Dendritic cell treated with granulocyte-macrophage colony-stimulating factor and Interleukin-4, amounts not matched to agents 40 ng/mL and 50 ng/mL, for 4 days (primary cell): ENCODE measurements around the gene ILDR2.

Source experiments
- H3K27ac Mint-ChIP-seq: one replicate; pipeline ENCODE4 v1.8.0; 2022; ENCODE audit warnings: mild to moderate bottlenecking, mixed read lengths
- H3K27me3 Mint-ChIP-seq: one replicate; pipeline ENCODE4 v1.8.0; 2022; ENCODE audit warnings: mild to moderate bottlenecking, mixed read lengths
- H3K36me3 Mint-ChIP-seq: one replicate; pipeline ENCODE4 v1.8.0; 2022; ENCODE audit warnings: low read depth, mixed read lengths
- H3K4me1 Mint-ChIP-seq: one replicate; pipeline ENCODE4 v1.8.0; 2022; ENCODE audit warnings: low read depth, mixed read lengths
- H3K4me3 Mint-ChIP-seq: one replicate; pipeline ENCODE4 v1.8.0; 2022; ENCODE audit warnings: mild to moderate bottlenecking, moderate library complexity, mixed read lengths
- H3K9me3 Mint-ChIP-seq: one replicate; pipeline ENCODE4 v1.8.0; 2022; ENCODE audit warnings: mixed read lengths
- intact Hi-C: fragments of 100-400 bp; cut with micrococcal nuclease; formaldehyde crosslinking; loops from one replicate; pipeline ENCODE4 v1.15.0; 2022

ILDR2 gene

DNA sequence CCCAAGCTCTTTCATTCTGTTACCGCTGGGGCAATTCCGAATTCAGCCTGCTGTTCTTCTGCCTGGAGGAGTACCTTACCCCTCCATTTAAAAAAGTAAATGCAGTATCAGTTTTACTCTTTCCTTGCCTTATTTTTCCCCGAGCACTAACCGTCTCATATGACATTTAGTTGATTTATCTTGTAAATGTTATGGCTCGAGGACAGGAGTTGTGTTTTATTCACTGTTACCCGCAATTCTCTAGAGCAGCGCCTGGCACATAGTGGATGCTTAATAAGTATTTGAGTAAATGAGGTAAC, 98.9 kb downstream of the ILDR2 start:
- Mint-ChIP-seq H3K27ac (peak overlapping the region; percentile 72), H3K27me3 (no peaks in the 10 kb centered on the region), H3K36me3 (no peaks in the 10 kb centered on the region), H3K9me3 (no peaks in the 10 kb centered on the region), H3K4me3 (peak overlapping the region; percentile 85), H3K4me1 (peaks cover 24% of the 10 kb centered on the region)
- intact Hi-C loops = no loop called here

DNA sequence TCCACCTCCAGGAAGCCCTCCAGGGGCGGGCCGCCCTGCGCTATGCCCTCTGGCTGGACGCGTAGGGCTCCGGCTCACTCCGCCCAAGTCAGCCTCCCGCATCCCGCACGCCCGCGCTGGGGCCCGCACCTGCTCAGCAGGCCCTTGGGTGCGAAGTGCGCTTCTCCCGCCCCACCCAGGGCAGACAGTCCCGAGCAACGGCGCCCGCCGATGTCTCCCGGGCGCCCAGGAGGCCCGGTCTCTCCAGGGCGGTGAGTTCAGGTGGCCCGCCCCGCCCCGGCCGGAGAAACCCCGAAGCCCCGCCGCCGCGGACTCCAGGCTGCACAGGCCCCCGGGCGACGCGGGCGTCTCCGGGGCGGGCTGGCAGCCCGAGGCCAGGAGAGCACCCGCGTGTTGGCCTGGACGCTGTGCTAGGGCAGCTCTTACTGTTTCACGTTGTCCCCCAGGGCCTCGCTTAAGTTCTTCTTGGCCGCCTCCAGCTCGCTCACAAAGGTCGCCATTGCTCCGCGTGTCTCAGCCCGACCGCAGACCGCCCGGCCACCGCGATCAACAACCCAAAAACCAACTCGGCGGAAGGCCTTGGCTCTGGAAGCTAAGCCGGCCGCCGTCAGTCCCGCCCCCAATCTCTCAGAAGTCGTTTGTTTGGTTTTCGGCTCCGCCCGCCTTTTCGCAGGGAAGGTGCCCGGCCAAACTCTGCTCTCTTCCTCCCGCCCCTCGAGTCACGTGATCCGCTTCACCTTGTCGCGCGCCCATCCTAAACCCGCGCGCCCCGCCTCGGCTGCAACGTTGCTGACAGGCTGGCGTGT, 99.4 kb downstream of the ILDR2 start, which contains the start of gene TADA1:
TADA1 (minus strand) TSS at position 531 of the 806 bp plus-strand sequence; CDS start at position 500, 31 bp downstream.
- intact Hi-C loops = no loop called here
- Mint-ChIP-seq H3K27ac (peak within 1 kb of the TSS; percentile 72), H3K4me3 (peak within 1 kb of the TSS; percentile 85)

DNA sequence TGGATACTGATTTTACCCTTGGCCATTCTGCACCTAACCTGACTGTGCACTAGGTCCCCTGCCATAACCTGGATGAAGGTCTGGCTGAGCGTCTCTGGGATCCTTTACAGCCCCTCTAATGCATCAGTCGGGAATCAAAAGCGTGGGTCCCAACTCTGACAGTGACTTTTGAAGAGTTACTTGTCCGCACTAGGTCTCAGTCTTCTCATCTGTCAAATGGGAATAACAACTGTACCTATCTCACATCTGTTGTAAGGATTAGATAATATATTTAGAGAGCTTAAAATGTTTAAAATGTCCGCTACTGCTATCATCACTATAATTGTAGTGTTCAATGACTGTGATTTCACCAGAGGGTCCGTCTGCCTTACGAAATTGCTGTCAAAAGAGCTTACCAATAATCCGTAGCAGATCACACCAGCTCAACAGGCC, 100.0 kb downstream of the ILDR2 start:
- peaks cover 24% of the 10 kb centered on the region for H3K4me1 Mint-ChIP-seq

More for the DNA sequence above, 99.4 kb downstream of the ILDR2 start, which contains the start of gene TADA1:
- Mint-ChIP-seq H3K4me1 (peaks cover 24% of the 10 kb centered on the region), H3K36me3 (no peaks in the 10 kb centered on the region), H3K27me3 (no peaks in the 10 kb centered on the region), H3K9me3 (no peaks in the 10 kb centered on the region)

DNA sequence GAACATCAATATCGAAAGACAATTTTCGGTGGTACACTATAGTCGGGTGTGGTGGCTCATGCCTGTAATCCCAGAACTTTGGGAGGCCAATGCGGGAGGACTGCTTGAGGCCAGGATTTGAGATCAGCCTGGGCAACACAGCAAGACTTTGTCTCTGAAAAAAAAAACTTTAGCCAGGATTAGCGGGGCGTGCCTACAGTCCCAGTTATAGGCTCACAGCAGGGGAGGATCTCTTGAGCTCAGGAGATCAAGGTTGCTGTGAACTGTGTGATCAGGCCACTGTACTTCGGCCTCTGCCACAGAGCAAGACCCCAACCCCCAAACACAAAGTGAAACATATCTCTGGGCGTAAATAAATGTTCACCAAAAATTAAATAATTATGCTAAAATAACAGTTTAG, 100.9 kb downstream of the ILDR2 start:
- Mint-ChIP-seq H3K36me3 (peaks cover under 1% of the 10 kb centered on the region), H3K27ac (no peak overlapping the region), H3K27me3 (no peaks in the 10 kb centered on the region), H3K4me3 (no peak overlapping the region), H3K9me3 (no peaks in the 10 kb centered on the region), H3K4me1 (peaks cover 24% of the 10 kb centered on the region)
- intact Hi-C loops = no loop called here

More for the DNA sequence above, 100.0 kb downstream of the ILDR2 start:
- Mint-ChIP-seq H3K4me3 (peak overlapping the region; percentile 85), H3K36me3 (no peaks in the 10 kb centered on the region), H3K27ac (peak overlapping the region; percentile 72), H3K27me3 (no peaks in the 10 kb centered on the region), H3K9me3 (no peaks in the 10 kb centered on the region)
- intact Hi-C loops = no loop called here

DNA sequence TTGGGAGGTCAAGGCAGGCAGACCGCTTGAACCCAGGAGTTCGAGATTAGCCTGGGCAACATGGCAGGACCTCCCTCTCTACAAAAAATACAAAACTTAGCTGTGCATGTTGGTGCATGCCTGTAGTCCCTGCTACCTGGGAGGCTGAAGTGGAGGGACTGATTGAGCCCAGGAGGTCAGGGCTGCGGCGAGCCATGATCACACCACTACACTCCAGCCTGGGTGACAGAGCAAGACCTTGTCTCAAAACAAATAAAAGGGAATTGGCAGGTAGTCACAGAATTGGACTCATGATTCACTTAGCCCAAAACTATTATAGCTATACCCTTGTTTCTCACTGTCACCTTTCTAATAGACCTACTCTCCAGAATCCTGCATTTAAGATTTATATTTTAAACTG, 104.8 kb downstream of the ILDR2 start:
- intact Hi-C loops = no loop called here
- Mint-ChIP-seq H3K9me3 (no peaks in the 10 kb centered on the region), H3K36me3 (peaks cover 31% of the 10 kb centered on the region), H3K27me3 (no peaks in the 10 kb centered on the region), H3K4me3 (no peak overlapping the region), H3K4me1 (peaks cover 21% of the 10 kb centered on the region), H3K27ac (peak overlapping the region; percentile 53)

DNA sequence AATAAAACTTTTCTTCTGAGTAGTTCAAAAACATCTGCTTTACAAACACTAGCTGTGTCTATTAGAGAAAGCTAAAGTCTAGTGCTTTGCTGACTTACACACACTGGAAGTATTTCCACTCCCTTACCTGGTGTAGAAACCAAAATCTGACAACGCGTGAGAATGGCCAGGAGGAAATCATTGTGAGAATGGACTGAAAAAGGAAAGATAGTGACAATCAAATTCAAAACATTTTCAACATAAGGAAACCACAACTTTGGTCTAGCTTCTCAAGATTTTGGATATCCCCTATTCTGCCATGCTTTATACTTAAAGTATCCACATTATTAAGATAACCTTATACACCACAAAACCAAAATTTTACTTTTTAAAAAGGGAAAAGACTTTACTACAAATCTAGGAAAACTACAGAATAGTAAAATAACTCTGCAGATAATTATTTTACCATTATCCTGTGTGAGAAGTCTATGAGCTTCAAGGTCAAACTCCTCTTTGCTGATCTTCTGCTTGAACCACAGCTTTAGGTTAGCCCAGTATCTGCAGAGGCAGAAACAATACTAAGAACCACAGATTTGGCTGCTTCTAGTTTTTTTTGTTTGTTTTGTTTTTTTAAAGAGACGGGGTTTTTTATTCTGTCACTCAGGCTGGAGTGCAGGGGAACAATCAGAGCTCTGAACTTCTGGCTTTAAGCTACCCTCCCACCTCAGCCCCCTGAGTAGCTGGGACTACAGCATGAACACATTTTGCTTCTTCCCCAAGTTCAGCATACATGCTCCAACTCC, 105.8 kb downstream of the ILDR2 start:
- H3K27ac Mint-ChIP-seq = no peak overlapping the region
- peaks cover 12% of the 10 kb centered on the region for H3K4me1 Mint-ChIP-seq
- no peaks in the 10 kb centered on the region for H3K9me3 Mint-ChIP-seq
- H3K36me3 Mint-ChIP-seq = peaks cover 41% of the 10 kb centered on the region
- intact Hi-C loops = no loop called here
- H3K27me3 Mint-ChIP-seq = no peaks in the 10 kb centered on the region
- H3K4me3 Mint-ChIP-seq = no peak overlapping the region

DNA sequence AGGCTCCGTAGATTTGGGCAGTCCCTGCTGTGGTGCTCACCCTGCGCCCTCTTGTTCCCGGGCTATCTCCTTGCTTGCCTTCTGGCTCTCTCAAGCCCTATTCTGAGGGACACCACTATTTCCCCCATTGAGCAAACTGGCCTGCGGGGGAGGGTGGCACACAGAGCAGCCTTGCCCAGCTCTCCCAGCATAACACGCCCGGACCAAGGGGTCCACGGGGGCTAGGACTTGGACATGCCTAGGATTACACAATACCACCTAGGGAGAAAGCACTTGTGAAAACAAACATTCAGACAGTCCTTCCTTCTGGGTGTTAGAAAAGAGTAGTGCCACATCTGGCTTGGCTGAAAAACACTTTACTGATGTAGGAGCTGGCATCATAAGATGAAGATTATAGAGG, 106.7 kb downstream of the ILDR2 start:
- Mint-ChIP-seq H3K27me3 (no peaks in the 10 kb centered on the region), H3K9me3 (no peaks in the 10 kb centered on the region), H3K4me1 (peaks cover 12% of the 10 kb centered on the region), H3K36me3 (peaks cover 50% of the 10 kb centered on the region), H3K27ac (no peak overlapping the region), H3K4me3 (no peak overlapping the region)
- intact Hi-C loops = no loop called here

DNA sequence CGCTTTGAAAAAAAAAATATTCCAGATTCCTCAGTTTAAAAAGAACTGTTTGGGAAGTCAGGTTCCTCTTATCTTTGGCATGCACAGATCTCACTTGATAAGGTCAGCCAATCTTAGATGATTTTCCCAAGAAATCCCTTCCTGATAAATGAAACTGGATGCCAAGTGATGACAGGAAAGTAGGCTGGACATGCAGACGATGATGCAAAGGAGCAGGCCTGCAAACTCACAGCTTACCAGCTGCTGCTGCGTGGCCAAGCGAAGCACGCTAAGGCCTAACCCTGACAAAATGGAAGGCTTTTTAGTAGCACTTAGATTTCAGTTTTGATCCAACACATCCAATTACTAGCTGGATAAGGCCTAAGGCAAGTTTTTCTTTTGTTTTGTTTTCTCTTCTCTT, 109.4 kb downstream of the ILDR2 start:
- Mint-ChIP-seq H3K9me3 (no peaks in the 10 kb centered on the region), H3K36me3 (peaks cover 73% of the 10 kb centered on the region), H3K4me1 (no peaks in the 10 kb centered on the region), H3K27ac (no peak overlapping the region), H3K27me3 (no peaks in the 10 kb centered on the region), H3K4me3 (no peak overlapping the region)
- intact Hi-C loops = no loop called here

DNA sequence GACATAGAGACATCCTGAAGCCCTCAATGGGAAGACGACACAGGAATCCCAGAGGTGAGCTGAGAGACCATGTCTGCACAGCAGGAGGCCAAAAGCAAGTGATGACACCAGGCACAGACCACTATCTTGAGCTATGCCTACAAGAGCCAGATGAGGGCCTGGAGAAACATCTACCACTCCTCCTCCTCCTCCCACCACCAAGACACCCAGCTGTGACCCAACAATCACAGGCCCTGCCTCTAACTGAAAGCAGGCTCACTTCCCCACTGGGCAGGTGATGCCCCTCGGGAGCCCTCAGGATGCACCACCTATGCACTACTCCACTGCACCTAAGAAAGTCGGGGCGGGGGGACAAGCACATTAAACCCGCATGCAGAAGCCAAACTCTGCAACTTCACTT, 115.7 kb downstream of the ILDR2 start:
- Mint-ChIP-seq H3K27ac (no peak overlapping the region), H3K4me1 (no peaks in the 10 kb centered on the region), H3K27me3 (no peaks in the 10 kb centered on the region), H3K36me3 (peaks cover 90% of the 10 kb centered on the region), H3K9me3 (no peaks in the 10 kb centered on the region), H3K4me3 (no peak overlapping the region)
- intact Hi-C loops = no loop called here

DNA sequence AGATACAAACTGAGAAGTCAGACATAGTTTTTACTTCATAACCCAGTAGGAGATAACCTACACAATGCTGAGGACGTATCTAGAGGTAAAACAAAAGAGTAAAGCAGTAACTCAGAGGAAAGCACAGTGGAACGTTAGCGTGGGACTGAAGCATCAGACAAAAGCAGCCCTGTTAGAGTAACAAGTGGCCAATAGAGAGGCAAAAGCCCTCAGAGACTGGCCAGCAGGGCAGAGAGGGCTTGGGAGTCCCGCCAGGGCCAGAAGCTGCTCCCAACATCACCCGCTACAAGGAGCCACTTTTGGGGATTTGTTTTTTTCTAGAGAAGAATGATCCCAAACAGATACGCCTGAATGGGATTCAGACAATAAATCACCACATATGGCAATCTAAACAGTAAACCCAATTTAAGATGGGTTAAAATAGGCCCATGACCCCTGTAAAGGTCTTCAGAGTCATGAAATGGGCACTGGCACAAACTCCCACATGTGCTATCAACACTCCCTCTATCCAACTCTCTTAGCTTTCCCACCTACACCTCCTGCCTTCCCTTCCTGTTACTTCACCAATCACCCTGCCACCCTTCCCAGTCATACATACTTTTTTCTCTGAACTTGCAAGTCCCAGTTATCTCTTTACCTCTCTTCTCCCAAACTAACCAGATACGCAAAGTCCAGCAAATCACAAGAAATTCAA, 116.5 kb downstream of the ILDR2 start:
- Mint-ChIP-seq H3K4me1 (no peaks in the 10 kb centered on the region), H3K27ac (no peak overlapping the region), H3K4me3 (no peak overlapping the region), H3K9me3 (no peaks in the 10 kb centered on the region), H3K36me3 (peaks cover 90% of the 10 kb centered on the region), H3K27me3 (no peaks in the 10 kb centered on the region)
- intact Hi-C loops = no loop called here
